Measurements from ENCODE around the gene SLX1A.
"Not testable (repeated sequence)": the region's sequence is repeated elsewhere in the genome, so short reads cannot be mapped to it uniquely, and the experiment has no call there.

SLX1A gene

DNA sequence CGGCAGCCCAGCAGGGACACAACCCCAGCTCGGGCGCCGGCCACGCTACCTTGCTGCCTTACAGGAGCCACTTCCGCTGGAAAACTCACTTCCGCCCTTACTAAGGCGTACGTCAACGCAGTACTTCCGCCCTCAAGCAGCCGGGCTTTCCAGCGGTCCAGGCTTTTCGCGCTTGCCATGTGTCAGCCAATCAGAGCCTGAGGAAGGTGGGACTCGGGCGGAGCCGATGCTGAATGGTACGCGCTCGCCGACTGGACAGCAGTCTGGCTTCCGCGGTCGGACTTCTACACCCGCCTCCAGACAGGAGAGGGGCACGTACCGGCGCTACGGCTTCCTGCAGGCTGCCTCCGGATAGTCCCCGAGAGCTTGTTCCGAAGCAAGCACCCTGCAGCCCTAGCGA is at the start of gene SLX1A, which contains the start of gene BOLA2B:
Gene SLX1A, plus strand, starts transcription at position 261 of the 400 bp plus-strand sequence. CDS start 210 bp downstream, outside the sequence.
Gene BOLA2B, minus strand, starts transcription at position 52 of the 400 bp plus-strand sequence. CDS start 71 bp downstream, outside the sequence.
- DNase-seq: not testable (repeated sequence)

DNA sequence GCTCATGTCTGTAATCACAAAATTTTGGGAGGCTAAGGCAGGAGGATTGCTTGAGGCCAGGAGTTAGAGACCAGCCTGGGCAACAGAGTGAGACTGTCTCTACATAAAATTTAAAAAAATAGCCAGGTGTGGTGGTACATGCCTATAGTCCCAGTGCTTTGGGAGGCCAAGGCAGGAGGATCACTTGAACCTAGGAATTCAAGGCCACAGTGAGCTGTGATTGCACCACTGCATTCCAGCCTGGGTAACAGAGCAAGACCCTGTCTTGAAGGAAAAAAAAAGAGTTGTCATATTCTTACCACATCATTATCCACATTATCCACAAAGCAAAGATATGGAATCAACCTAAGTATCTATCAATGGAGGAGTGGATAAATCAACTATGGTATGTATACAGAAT is 49.7 kb upstream of the SLX1A start:
- no peak for DNase-seq

DNA sequence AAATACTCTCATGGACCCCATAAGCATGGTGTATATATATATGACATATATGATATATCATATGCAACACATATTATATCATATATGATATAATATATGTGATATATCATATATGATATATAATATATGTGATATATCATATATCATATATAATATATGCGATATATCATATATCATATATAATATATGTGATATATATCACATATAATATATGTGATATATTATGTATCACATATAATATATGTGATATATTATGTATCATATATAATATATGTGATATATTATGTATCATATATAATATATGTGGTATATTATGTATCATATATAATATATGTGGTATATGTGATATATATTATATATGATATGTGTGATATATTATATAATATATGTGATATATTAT is 48.8 kb upstream of the SLX1A start:
- DNase-seq: no peak

DNA sequence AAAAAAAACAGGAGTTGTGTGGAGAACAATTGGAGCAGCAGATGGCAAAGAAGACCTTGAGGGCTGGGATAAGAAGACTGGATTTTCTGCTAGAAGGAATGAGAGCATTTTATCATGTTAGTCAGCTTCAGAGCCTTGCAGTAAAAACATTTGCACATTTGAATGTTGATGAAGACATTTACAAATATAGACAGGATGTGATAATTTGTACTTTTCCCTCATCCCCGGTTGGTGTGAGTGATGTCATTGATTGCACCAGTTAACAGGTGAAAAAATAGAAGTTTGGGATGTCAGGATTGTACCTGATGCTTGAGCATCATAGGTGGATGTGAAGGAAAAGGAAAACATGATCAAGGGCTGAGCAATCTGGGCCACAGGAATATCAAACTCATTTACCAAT is 48.0 kb upstream of the SLX1A start:
- no peak for DNase-seq

DNA sequence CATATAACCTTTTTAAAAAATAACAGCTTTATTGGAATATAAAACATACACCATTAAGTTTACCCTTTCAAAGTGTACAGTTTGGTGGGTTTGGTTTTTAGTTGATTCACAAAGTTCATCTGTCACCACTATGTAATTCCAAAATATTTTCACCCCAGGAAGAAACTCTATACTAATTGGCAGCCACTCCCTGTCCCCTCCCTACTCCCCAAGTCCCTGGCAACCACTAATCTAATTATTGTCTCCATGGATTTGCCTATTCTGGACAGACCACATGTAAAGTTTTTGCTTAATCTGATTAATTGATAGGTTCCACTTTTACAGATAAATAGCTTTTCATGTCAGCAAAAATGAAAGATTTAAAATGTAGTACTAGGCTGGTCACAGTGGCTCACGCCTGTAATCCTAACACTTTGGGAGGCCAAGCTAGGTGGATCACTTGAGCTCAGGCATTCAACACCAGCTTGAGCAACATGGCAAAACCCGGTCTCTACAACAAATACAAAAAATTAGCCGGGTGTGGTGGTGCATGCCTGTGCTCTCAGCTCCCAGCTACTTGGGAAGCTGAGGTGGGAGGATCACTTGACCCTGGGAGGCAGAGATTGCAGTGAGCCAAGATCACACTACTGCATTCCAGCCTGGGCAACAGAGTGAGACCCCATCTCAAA is 45.7 kb upstream of the SLX1A start:
- no peak for DNase-seq

DNA sequence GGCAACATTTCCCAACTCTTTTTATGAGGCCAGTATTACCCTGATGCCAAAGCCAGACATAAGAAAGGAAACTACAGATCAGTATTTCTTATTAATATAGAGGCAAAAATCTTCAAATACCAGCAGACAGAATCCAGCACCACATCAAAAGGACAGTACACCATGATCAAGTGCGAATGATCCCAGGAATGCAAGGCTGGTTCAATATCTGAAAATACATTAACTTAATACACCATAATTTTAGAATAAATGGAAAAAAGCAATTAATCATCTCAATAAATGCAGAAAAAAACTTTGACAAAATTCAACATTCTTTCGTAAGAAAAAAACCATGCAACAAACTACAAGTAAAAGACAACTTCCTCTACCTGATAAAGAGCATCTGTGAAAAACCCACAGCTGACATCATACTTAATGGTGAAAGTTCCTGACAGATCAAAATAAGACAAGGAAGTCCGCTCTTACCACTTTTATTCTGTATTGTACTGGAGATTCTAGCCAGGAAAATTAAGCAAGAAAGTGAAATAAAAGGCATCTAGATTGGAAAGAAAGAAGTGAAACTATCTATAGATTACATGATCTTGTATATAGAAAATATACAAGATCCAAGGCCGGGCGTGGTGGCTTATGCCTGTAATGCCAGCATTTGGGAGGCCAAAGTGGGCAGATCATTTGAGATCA is 44.3 kb upstream of the SLX1A start:
- no peak for DNase-seq

DNA sequence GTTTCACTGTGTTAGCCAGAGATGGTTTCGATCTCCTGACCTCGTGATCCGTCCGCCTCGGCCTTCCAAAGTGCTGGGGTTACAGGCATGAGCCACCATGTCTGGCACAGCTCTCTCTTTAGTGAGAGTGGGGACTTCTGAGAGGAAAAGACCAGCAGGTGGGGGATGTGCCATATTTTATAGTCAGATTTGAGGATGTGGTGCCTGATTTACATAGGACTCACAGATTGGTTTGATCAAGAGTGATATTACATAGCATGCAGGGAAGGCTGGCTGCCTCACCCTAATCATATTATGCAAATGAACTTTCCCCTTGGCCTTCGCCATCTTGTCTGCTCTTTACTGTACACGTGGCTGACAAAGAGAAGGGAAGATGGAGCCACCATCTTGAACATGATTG is 42.6 kb upstream of the SLX1A start:
- no peak for DNase-seq

DNA sequence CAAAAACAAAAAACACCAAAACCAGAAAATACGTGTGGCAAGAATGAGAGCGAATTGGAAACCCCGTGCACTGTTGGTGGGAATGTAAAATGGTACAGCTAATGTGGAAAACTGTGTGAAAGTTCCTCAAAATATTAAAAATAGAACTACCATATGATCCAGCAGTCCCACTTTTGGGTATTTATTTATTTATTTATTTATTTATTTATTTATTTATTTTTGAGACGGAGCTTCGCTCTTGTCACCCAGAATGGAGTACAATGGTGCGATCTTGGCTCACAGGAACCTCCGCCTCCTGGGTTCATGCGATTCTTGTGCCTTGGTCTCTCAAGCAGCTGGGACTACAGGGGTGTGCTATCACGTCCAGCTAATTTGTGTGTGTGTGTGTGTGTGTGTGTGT is 41.2 kb upstream of the SLX1A start:
- no peak for DNase-seq

DNA sequence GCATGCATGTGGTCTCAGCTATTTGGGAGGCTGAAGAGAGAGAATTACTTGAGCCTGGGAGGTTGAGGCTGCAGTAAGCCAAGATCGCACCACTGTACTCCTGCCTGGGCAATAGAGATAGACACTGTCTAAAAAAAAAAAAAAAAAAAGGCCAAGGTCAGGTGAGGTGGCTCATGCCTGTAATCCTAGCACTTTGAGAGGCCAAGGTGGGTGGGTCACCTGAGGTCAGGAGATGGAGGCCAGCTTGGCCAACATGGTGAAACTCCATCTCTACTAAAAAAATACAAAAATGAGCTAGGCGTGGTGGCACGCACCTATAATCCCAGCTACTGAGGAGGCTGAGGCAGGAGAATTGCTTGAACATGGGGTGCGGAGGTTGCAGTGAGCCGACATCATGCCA is 38.5 kb upstream of the SLX1A start:
- DNase-seq: no peak

DNA sequence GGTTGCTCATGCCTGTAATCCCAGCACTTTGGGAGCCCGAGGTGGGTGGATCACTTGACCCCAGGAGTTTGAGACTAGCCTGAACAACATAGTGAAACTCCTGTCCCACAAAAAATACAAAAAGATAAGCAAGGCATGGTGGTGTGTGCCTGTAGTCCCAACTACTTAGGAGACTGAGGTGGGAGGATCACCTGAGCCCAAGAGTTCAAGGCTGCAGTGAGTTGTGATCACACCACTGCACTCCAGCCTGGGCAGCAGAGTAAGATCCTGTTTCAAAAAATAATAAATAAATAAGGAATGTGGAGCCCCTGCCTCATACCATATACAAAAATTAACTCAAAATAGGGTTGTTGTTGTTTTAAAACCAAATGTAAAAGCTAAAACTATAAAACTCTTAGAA is 36.5 kb upstream of the SLX1A start:
- DNase-seq: no peak

DNA sequence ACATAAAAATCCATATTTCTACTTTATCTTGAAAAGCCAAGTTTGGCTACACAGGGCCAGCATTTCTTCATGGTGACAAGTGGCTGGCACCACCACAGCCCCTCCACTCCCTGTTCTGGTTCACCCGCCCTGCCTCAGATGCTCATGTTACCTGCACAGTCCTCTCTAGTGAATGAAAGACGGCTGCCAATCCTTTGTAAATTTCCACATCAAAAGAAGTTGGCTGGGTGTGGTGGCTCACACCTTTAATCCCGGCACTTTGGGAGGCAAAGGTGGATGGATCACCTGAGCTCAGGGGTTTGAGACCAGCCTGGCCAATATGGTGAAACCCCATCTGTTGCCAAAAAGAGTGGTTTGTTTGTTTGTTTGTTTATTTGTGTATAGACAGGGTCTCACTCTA is 30.1 kb upstream of the SLX1A start:
- no peak for DNase-seq

DNA sequence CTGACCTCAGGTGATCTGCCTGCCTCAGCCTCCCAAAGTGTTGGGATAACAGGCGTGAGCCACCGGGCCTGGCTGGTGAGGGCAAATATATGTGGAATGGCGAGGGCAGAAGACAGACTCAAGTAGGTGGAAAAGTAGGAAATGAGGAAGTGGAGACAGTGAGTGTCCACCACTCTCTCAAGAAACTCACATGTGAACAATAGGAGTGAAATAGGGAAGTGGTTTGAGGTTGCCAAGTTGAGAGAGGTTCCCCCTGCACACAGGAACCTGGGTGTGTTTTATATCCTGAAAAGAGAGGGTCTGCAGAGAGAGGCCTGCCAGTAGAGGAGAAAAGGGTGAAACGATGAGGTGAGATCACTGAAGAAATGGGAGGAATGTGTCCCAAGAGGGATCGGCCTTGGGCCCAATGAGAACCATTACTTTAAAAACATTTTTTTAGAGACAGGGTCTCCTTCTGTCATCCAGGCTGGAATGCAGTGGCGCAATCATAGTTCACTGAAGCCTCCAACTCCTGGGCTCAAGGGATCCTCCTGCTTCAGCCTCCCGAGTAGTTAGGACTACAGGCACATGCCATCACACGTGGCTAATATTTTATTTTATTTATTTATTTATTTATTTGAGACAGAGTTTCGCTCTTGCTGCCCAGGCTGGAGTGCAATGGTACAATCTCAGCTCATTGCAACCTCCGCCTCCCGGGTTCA is 27.3 kb upstream of the SLX1A start:
- no peak for DNase-seq

DNA sequence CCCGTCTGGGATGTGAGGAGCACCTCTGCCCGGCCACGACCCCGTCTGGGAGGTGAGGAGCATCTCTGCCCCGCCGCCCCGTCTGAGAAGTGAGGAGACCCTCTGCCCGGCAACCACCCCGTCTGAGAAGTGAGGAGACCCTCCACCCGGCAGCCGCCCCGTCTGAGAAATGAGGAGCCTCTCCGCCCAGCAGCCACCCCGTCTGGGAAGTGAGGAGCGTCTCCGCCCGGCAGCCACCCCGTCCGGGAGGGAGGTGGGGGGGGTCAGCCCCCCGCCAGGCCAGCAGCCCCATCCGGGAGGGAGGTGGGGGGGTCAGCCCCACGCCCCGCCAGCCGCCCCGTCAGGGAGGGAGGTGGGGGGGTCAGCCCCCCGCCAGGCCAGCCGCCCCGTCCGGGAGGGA is 24.9 kb upstream of the SLX1A start:
- DNase-seq: not testable (repeated sequence)

DNA sequence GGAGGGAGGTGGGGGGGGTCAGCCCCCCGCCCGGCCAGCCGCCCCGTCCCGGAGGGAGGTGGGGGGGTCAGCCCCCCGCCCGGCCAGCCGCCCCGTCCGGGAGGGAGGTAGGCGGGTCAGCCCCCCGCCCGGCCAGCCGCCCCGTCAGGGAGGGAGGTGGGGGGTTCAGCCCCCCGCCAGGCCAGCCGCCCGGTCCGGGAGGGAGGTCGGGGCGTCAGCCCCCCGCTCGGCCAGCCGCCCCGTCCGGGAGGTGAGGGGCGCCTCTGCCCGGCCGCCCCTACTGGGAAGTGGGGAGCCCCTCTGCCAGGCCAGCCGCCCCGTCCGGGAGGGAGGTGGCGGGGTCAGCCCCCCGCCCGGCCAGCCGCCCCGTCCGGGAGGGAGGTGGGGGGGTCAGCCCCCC is 24.3 kb upstream of the SLX1A start:
- DNase-seq: not testable (repeated sequence)

DNA sequence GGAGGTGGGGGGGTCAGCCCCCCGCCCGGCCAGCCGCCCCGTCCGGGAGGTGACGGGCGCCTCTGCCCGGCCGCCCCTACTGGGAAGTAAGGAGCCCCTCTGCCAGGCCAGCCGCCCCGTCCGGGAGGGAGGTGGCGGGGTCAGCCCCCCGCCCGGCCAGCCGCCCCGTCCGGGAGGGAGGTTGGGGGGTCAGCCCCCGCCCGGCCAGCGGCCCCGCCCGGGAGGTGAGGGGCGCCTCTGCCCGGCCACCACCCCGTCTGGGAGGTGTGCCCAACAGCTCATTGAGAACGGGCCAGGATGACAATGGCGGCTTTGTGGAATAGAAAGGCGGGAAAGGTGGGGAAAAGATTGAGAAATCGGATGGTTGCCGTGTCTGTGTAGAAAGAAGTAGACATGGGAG is 23.5 kb upstream of the SLX1A start:
- not testable (repeated sequence) for DNase-seq

DNA sequence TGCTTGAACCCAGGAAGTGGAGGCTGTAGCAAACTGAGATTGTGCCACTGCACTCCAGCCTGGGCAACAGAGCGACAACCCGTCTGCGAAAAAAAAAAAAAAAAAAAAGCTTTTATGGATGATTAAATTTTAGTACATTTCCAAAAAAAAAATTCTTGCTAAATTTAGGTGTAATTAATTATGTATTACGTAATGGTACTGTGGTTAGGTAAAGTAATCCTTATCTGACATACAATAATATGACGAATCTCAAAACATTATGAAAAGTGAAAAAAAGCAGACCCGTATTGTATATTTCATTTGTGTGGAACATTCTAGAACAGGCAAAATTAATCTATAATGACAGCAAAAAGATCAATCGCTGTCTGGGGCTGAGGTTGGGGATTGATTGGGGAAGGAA is 20.6 kb upstream of the SLX1A start:
- no peak for DNase-seq

DNA sequence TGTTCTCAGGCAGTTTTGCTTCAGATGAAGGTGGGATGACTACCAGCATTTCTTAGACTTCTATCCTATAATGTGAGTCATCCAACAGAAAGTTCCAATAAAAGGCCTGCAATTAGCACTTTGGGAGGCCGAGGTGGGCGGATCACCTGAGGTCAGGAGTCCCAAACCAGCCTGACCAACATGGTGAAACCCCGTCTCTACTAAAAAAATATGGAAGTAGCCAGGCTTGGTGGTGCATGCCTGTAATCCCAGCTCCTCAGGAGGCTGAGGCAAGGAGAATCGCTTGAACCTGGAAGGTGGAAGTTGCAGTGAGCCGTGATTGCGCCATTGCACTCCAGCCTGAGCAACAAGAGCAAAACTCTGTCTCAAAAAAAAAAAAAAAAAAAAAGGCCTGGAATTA is 16.8 kb upstream of the SLX1A start:
- not testable (repeated sequence) for DNase-seq

DNA sequence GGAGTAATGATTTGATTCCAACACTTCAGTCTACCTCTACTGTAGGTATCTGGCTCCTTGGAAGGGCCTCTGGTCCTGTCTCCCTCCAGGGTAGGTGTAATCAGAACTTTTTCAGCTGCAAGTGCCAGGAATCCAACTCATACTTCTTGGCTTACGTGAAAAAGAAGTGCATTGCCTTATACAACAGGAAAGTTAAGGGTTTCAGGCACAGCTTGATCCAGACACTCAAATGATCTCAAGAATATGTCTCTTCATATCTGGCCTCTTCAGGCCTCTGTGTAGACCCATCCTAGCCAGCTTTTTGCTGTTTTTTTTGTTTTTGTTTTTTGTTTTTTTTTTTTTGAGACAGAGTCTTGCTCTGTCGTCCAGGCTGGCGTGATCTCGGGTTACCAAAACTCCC is 14.5 kb upstream of the SLX1A start:
- DNase-seq: no peak

DNA sequence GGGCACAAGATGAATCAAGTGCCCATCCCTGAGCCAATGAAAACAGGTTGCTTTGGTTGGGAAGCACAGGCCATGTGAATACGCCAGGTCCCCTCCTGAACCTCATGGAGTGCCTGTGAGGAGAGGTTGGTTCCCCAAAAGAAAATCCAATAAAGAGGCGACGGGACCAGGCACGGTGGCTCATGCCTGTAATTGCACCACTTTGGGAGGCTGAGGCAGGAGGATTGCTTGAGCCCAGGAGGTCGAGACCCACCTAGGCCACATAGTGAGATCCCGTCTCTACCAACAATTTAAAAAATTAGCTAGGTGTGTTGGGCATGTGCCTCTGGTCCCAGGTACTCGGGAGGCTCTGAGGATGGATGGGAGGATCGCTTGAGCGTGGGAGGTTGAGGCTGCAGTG is 13.7 kb upstream of the SLX1A start:
- DNase-seq: no peak

DNA sequence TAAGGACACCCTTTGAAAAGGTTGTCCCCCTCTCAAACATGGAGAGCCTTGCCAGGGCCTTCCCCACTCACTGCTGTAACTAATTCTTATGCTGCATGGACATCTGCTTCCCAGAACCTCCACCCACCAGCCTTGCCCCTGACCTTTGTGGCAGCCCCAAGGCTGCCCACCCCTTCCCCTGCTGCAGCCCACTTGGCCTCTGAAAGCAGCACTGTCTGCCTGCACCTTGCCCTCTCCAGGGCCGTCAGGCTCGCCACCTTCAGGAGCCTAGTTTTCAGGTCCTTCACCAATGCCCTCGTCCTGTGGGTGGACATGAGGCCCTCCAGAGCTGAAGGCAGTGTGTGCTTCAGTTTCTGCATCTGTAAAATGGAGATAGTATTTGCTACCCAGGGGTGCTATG is 12.9 kb upstream of the SLX1A start:
- no peak for DNase-seq

DNA sequence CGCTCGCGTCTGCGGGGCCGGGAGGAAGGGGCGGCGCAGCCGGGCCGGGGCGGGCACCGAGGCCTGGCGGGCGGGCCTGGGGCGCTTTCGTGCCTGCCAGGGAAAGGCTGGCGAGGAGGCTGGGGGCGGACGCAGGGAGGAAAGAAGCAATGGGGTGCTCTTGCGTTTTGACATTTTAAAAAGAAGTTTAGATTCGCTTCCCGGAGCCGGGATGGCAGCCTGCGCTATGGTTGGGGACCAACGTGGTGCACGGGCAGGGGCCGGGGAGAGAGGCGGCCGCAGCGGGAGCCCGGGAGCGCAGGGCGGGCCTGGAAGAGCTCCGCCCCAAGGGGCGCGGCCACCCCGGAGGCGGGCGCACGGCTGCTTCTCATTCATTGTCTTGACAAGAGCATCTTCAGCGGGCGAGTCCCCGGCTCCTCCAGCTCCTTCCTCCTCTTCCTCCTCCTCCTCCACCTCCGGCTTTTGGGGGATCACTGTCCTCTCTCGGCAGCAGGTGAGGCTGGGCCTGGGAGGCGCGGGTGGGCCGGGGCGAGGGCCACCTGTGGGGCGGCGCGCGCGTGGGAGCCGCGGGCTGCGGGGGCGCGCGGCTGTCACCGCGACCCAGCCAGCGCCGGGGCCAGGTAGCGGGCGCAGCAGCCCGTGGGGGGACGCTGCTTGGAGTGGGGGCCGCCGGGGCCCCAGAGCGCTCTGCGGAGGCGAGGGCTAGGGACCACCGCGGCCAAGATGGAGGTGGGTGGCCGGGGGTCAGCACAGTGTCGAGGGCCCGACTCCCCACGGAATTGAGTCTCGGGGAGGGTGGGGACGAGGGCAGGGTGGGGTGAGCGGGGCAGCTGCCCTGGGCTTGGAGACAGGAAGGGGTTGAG is 10.2 kb upstream of the SLX1A start, which contains the start of gene CORO1A:
Gene CORO1A, plus strand, starts transcription at position 370 of the 863 bp plus-strand sequence. CDS start 1,608 bp downstream, outside the sequence.
- peak; percentile 86 to 91 for DNase-seq

DNA sequence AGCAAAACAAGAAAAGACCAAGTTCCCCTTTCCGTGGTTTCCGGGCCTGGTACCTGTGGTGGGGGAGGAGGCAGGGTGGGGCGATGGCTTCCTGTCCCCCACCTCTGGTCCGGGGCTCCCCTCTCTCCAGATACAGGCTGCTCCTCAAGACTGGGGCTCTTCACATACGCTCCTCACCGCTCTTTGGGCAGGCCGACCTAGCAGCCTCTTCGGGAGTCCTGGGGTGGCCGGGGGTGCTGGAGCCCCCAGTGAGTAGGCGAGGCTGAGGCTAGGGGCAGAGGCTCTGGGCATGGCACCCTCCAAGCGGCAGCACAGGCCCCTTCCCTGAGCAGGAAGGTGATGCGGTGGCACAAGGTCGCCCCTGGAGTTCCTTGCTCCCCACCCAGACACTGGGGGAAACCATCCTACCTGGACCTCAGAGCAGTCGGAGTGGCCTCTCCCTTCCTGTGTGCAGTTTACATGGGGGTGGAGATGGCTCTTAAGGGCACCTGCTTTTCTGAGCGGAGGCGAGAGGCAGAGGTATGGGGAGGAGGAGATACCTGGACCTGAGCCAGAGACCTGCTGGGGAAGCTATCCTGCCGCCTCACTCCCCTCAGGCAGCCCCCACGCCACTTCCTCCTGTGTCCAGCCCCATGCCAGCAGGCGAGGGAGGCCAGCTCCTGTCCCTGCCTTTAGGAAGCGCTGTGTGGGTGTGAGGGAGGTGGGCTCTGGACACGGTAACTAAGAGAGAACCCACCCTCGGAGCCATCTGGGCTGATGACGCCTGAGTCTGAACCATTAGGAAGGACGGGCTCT is 9.4 kb upstream of the SLX1A start:
- DNase-seq: peak; percentile 70 to 72
